Activated T-helper 1 cell treated with anti-CD3 and anti-CD28 coated beads, Interleukin-12 subunit alpha, Interleukin-12 subunit beta, Interleukin-2, Interleukin-4 antibody, amounts not matched to agents 30 ng/mL and 10 ng/mL and 1 ng/mL, durations not matched to agents 14 hours and 24 hours and 36 hours (primary cell): ENCODE results near the gene VIL1. TPM values are rescaled to one million over a fixed set of nuclear protein-coding genes. Genes with fewer than 3 reads are reported as not detected.

ENCODE experiments used
- DNase-seq: peaks from one replicate; pipeline ENCODE4 v3.0.0; 2021; ENCODE audit warnings: low spot score
- H3K27ac Mint-ChIP-seq: one replicate; pipeline ENCODE4 v1.8.0; 2021; ENCODE audit warnings: mild to moderate bottlenecking, mixed read lengths
- H3K27me3 Mint-ChIP-seq: one replicate; pipeline ENCODE4 v1.8.0; 2022; ENCODE audit warnings: mild to moderate bottlenecking, moderate library complexity, mixed read lengths; ENCODE audit not compliant: insufficient read depth
- H3K36me3 Mint-ChIP-seq: one replicate; pipeline ENCODE4 v1.8.0; 2021; ENCODE audit warnings: low read depth, mixed read lengths
- H3K4me1 Mint-ChIP-seq: one replicate; pipeline ENCODE4 v1.8.0; 2021; ENCODE audit warnings: low read depth, mixed read lengths
- H3K4me3 Mint-ChIP-seq: one replicate; pipeline ENCODE4 v1.8.0; 2021; ENCODE audit warnings: mild to moderate bottlenecking, moderate library complexity, mixed read lengths
- H3K9me3 Mint-ChIP-seq: one replicate; pipeline ENCODE4 v1.8.0; 2021; ENCODE audit warnings: mixed read lengths
- intact Hi-C: fragments of 100-400 bp; cut with micrococcal nuclease; formaldehyde crosslinking; loops from one replicate; pipeline ENCODE4 v1.15.1; 2024
- total RNA-seq: library from RNA; stranded (reverse); gene quantifications from 2 replicates; pipeline ENCODE4 v1.2.3, GENCODE V29; 2022

VIL1 gene
- total RNA-seq, 1 donor from 2014 or later: not detected

GRCh38 chr2:218403810-218404209 lies 15.1 kb upstream of the VIL1 start:
- DNase-seq: no peak
- no peaks in the 10 kb centered on the region for H3K27me3 Mint-ChIP-seq
- H3K9me3 Mint-ChIP-seq: no peaks in the 10 kb centered on the region
- peaks cover 13% of the 10 kb centered on the region for H3K36me3 Mint-ChIP-seq
- H3K4me1 Mint-ChIP-seq: peaks cover 29% of the 10 kb centered on the region
- no peak overlapping the region for H3K27ac Mint-ChIP-seq
- intact Hi-C loops: no loop called here
- H3K4me3 Mint-ChIP-seq: peak overlapping the region; percentile 40

DNA sequence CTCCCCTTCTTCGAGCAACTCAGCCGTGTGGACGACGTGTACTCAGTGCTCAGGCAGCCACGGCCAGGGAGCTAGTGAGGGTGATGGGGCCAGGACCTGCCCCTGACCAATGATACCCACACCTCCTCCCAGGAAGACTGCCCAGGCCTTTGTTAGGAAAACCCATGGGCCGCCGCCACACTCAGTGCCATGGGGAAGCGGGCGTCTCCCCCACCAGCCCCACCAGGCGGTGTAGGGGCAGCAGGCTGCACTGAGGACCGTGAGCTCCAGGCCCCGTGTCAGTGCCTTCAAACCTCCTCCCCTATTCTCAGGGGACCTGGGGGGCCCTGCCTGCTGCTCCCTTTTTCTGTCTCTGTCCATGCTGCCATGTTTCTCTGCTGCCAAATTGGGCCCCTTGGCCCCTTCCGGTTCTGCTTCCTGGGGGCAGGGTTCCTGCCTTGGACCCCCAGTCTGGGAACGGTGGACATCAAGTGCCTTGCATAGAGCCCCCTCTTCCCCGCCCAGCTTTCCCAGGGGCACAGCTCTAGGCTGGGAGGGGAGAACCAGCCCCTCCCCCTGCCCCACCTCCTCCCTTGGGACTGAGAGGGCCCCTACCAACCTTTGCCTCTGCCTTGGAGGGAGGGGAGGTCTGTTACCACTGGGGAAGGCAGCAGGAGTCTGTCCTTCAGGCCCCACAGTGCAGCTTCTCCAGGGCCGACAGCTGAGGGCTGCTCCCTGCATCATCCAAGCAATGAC lies 14.4 kb upstream of the VIL1 start:
- H3K27ac Mint-ChIP-seq: peak overlapping the region; percentile 65
- peaks cover 13% of the 10 kb centered on the region for H3K36me3 Mint-ChIP-seq
- intact Hi-C loops: loop anchor here (5.0 kb wide), 1 partner anchor 443 kb away; no protein-coding TSS in a partner anchor
- H3K4me1 Mint-ChIP-seq: peaks cover 29% of the 10 kb centered on the region
- H3K9me3 Mint-ChIP-seq: no peaks in the 10 kb centered on the region
- DNase-seq: no peak
- no peaks in the 10 kb centered on the region for H3K27me3 Mint-ChIP-seq
- no peak overlapping the region for H3K4me3 Mint-ChIP-seq

DNA sequence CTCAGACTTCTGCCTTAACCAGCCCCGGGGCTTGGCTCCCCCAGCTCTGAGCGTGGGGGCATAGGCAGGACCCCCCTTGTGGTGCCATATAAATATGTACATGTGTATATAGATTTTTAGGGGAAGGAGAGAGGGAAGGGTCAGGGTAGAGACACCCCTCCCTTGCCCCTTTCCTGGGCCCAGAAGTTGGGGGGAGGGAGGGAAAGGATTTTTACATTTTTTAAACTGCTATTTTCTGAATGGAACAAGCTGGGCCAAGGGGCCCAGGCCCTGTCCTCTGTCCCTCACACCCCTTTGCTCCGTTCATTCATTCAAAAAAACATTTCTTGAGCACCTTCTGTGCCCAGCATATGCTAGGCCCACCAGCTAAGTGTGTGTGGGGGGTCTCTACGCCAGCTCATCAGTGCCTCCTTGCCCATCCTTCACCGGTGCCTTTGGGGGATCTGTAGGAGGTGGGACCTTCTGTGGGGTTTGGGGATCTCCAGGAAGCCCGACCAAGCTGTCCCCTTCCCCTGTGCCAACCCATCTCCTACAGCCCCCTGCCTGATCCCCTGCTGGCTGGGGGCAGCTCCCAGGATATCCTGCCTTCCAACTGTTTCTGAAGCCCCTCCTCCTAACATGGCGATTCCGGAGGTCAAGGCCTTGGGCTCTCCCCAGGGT lies 13.7 kb upstream of the VIL1 start:
- intact Hi-C loops: loop anchor here (5.0 kb wide), 1 partner anchor 442 kb away; no protein-coding TSS in a partner anchor
- no peaks in the 10 kb centered on the region for H3K27me3 Mint-ChIP-seq
- no peak for DNase-seq
- H3K9me3 Mint-ChIP-seq: no peaks in the 10 kb centered on the region
- peaks cover 13% of the 10 kb centered on the region for H3K36me3 Mint-ChIP-seq
- H3K4me1 Mint-ChIP-seq: peaks cover 29% of the 10 kb centered on the region
- peak overlapping the region; percentile 81 for H3K4me3 Mint-ChIP-seq
- peak overlapping the region; percentile 74 for H3K27ac Mint-ChIP-seq

GRCh38 chr2:218405746-218406208 lies 13.1 kb upstream of the VIL1 start:
- Mint-ChIP-seq H3K4me1 (peaks cover 29% of the 10 kb centered on the region), H3K27me3 (no peaks in the 10 kb centered on the region), H3K4me3 (peak overlapping the region; percentile 81), H3K9me3 (no peaks in the 10 kb centered on the region), H3K27ac (peak overlapping the region; percentile 74), H3K36me3 (peaks cover 13% of the 10 kb centered on the region)
- intact Hi-C loops: loop anchor here (1.0 to 5.0 kb wide), 12 partner anchors 9 to 801 kb away; partner anchors contain the start of genes AAMP, BCS1L, CNOT9 and NHEJ1
- DNase-seq: no peak

GRCh38 chr2:218406209-218406948 lies 12.5 kb upstream of the VIL1 start:
- Mint-ChIP-seq H3K4me3 (peak overlapping the region; percentile 81), H3K36me3 (peaks cover 13% of the 10 kb centered on the region), H3K4me1 (peaks cover 29% of the 10 kb centered on the region)

GRCh38 chr2:218406949-218407618 lies 11.8 kb upstream of the VIL1 start:
- Mint-ChIP-seq H3K27me3 (no peaks in the 10 kb centered on the region), H3K4me1 (peaks cover 29% of the 10 kb centered on the region), H3K27ac (peak overlapping the region; percentile 74), H3K9me3 (no peaks in the 10 kb centered on the region), H3K4me3 (peak overlapping the region; percentile 64), H3K36me3 (peaks cover 13% of the 10 kb centered on the region)
- intact Hi-C loops: loop anchor here (1.0 to 5.0 kb wide), 13 partner anchors 11 to 799 kb away; partner anchors contain the start of genes AAMP, BCS1L, CNOT9 and NHEJ1
- peak; percentile 34 for DNase-seq

More at GRCh38 chr2:218406209-218406948, 12.5 kb upstream of the VIL1 start:
- Mint-ChIP-seq H3K9me3 (no peaks in the 10 kb centered on the region), H3K27ac (peak overlapping the region; percentile 74), H3K27me3 (no peaks in the 10 kb centered on the region)
- peak; percentile 90 for DNase-seq
- intact Hi-C loops: loop anchor here (1.0 to 5.0 kb wide), 12 partner anchors 10 to 800 kb away; partner anchors contain the start of genes AAMP, BCS1L, CNOT9 and NHEJ1

DNA sequence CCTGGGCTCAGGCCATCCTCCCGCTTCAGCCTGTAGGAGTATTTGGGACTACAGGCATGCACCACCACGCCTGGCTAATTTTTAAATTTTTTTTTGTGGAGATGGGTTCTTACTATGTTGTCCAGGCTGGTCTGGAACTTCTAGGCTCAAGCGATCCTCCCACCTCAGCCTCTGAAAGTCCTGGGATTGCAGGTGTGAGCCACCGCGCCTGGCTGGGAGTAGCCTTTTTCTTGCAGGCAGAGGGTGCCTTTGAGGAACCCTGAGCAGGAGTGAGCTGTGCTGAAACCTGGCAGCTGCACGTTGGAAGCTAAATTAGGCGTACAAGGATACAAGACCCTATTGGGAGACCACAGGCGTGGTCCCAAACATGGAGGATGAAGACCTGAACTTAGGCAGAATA lies 11.2 kb upstream of the VIL1 start:
- Mint-ChIP-seq H3K4me3 (no peak overlapping the region), H3K27ac (no peak overlapping the region), H3K36me3 (peaks cover 8% of the 10 kb centered on the region), H3K27me3 (no peaks in the 10 kb centered on the region), H3K9me3 (no peaks in the 10 kb centered on the region), H3K4me1 (peaks cover 32% of the 10 kb centered on the region)
- intact Hi-C loops: loop anchor here (1.0 to 5.0 kb wide), 4 partner anchors 39 to 440 kb away; partner anchors contain the start of genes RNF25 and STK36
- no peak for DNase-seq

GRCh38 chr2:218418321-218418716 lies 604 bp upstream of the VIL1 start:
- H3K4me1 Mint-ChIP-seq: no peaks in the 10 kb centered on the region
- no peaks in the 10 kb centered on the region for H3K27me3 Mint-ChIP-seq
- intact Hi-C loops: no loop called here
- DNase-seq: no peak
- no peaks in the 10 kb centered on the region for H3K36me3 Mint-ChIP-seq
- H3K9me3 Mint-ChIP-seq: no peaks in the 10 kb centered on the region
- no peak overlapping the region for H3K27ac Mint-ChIP-seq
- no peak overlapping the region for H3K4me3 Mint-ChIP-seq

DNA sequence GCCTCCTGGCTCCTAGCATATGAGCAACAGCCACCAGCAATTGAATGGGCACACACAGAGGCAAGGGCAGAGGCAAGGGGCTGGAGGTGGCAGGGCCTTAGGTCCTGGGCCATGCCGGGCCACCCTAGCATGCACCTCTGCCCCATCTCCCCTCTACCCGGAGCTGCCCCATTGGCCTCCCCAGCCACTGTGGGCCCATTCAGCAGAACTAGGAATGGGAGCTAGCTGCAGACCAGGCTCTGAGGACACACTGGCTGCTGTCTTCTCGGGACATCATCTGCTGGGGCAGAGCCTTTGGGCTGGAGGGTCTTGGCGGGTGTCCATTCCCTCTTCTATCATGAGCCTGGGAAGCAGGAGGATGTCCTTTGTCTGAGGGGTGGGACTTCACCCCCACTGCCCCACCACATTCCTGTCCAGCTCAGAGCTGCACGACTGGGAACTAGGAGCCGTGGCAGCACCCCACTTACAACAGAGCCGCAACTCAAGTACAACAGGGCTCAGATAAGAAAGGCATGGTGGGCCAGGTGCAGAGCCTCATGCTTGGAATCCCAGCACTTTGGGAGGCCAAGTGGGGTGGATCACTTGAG lies 800 bp downstream of the VIL1 start:
- H3K9me3 Mint-ChIP-seq: no peaks in the 10 kb centered on the region
- DNase-seq: no peak

GRCh38 chr2:218421027-218421426 lies 2.1 kb downstream of the VIL1 start:
- no peak overlapping the region for H3K27ac Mint-ChIP-seq
- DNase-seq: no peak
- H3K9me3 Mint-ChIP-seq: no peaks in the 10 kb centered on the region
- no peaks in the 10 kb centered on the region for H3K4me1 Mint-ChIP-seq
- no peak overlapping the region for H3K4me3 Mint-ChIP-seq
- H3K36me3 Mint-ChIP-seq: no peaks in the 10 kb centered on the region
- intact Hi-C loops: no loop called here
- no peaks in the 10 kb centered on the region for H3K27me3 Mint-ChIP-seq

More for the DNA sequence above, 800 bp downstream of the VIL1 start:
- Mint-ChIP-seq H3K4me3 (no peak overlapping the region), H3K36me3 (no peaks in the 10 kb centered on the region), H3K4me1 (no peaks in the 10 kb centered on the region), H3K27ac (no peak overlapping the region), H3K27me3 (no peaks in the 10 kb centered on the region)
- intact Hi-C loops: no loop called here

DNA sequence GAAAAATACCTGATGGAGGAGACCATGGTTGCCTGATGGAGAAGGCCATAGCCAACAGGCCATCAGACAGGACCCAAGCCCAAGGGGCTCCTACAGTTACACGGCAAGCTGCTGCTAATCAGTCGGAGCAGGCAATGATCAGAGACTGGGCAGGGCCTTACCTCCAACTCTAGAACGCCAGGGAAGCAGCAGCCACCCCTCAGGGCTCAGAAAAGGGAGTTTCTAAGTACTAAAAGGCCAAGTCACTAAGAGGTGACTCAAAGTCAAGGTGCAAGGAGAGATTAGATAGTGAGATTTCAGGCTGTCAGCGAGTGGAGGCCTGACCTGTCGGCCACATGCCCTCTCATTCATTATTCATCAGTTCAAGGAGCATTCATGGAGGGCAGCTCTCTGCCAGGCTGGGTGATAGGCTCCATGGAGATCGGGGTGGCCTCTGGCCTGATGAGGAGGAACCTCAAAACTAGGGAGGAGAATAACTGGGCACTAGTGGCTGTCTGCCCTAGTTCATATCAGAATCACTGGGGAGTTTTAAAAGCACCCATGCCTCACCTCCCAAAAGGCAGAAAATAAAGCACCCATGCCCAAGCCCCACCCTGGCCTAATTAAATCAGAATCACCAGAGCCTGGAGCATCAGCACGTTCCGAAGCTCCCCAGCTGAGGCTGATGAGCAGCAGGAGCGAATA lies 3.6 kb downstream of the VIL1 start:
- DNase-seq: no peak
- Mint-ChIP-seq H3K9me3 (no peaks in the 10 kb centered on the region), H3K27me3 (peaks cover 3% of the 10 kb centered on the region), H3K4me3 (no peak overlapping the region), H3K27ac (peak overlapping the region; percentile 13), H3K36me3 (no peaks in the 10 kb centered on the region), H3K4me1 (no peaks in the 10 kb centered on the region)
- intact Hi-C loops: no loop called here
